Ascending aorta (tissue), 2 donors: Measurements from ENCODE around the gene BNC2. TPM values are rescaled to one million over a fixed set of nuclear protein-coding genes. Genes with fewer than 3 reads are reported as not detected.

ENCODE experiments used
- DNase-seq, 2 donors: peaks; one replicate each; pipeline ENCODE4 v3.0.0-alpha.2; 2019; ENCODE audit warnings: low spot score in 2 of 2
- H3K27ac ChIP-seq, 2 donors: fragments of 200-600 bp; sonication (generic); one replicate each; pipeline ENCODE4 v1.5.1; 2016 to 2017; ENCODE audit warnings: mild to moderate bottlenecking in 1 of 2
- H3K27me3 ChIP-seq: fragments of 200-600 bp; sonication (generic); one replicate; pipeline ENCODE4 v1.5.1; 2017
- H3K36me3 ChIP-seq, 2 donors: fragments of 200-600 bp; sonication (generic); one replicate each; pipeline ENCODE4 v1.5.1; 2016
- H3K4me1 ChIP-seq, 2 donors: fragments of 200-600 bp; sonication (generic); one replicate each; pipeline ENCODE4 v1.5.1; 2016 to 2017; ENCODE audit warnings: mild to moderate bottlenecking in 1 of 2
- H3K4me3 ChIP-seq, 2 donors: fragments of 200-600 bp; sonication (generic); one replicate each; pipeline ENCODE4 v1.5.1; 2016 to 2017; ENCODE audit warnings: mild to moderate bottlenecking in 1 of 2
- H3K9me3 ChIP-seq, 2 donors: fragments of 200-600 bp; sonication (generic); one replicate each; pipeline ENCODE4 v1.5.1; 2016
- intact Hi-C: fragments of 100-400 bp; cut with DNase I; formaldehyde crosslinking; loops from one replicate; pipeline ENCODE4 v1.15.1; 2023
- total RNA-seq: library from RNA; depleted of rRNA; stranded (reverse); fragments of >200 nt; gene quantifications from one replicate; pipeline ENCODE4 v1.1.0, GENCODE V29; 2016
- TF ChIP-seq, protein P1 (sequence below), 3 experiments: fragments of 200-600 bp in 2 of 3; fragments of 450-650 bp in 1 of 3; sonication (generic) in 2 of 3; IDR thresholded peaks; one replicate each; pipeline ENCODE4 v1.5.1; 2016 to 2019; ENCODE audit warnings: antibody characterized with exemption in 3 of 3, mild to moderate bottlenecking in 1 of 3, moderate library complexity in 1 of 3

The BNC2 gene
- total RNA-seq, 1 donor from 2014 or later, result 25.5 TPM

DNA sequence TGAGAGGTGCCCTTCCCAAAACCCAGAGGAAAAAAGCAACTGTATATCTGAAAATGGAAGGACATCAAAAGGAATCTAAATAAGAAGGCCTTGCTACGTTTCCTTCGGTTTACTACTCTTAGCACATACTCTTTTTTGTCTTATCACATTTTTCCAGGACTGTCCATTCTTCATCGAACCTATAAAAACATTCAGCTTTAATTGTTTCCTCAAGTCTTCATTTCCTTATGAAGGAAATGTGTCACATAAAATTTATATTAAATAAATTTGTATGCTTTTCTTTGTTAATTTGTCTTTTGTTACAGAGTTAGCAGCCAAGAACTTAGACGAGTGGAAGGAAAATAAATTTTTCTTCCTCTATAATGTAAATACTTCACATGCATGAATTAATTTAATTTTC lies 255.0 kb downstream of the BNC2 start:
- no peaks in the 10 kb centered on the region for H3K27me3 ChIP-seq
- TF ChIP-seq, protein P1, sequence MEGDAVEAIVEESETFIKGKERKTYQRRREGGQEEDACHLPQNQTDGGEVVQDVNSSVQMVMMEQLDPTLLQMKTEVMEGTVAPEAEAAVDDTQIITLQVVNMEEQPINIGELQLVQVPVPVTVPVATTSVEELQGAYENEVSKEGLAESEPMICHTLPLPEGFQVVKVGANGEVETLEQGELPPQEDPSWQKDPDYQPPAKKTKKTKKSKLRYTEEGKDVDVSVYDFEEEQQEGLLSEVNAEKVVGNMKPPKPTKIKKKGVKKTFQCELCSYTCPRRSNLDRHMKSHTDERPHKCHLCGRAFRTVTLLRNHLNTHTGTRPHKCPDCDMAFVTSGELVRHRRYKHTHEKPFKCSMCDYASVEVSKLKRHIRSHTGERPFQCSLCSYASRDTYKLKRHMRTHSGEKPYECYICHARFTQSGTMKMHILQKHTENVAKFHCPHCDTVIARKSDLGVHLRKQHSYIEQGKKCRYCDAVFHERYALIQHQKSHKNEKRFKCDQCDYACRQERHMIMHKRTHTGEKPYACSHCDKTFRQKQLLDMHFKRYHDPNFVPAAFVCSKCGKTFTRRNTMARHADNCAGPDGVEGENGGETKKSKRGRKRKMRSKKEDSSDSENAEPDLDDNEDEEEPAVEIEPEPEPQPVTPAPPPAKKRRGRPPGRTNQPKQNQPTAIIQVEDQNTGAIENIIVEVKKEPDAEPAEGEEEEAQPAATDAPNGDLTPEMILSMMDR (IDR thresholded peaks at IDR 0.05), result no peak
- no peak for DNase-seq
- intact Hi-C loops, result no loop called here
- H3K27ac ChIP-seq, result no peak overlapping the region
- no peaks in the 10 kb centered on the region for H3K36me3 ChIP-seq
- no peak overlapping the region for H3K4me3 ChIP-seq
- no peaks in the 10 kb centered on the region for H3K9me3 ChIP-seq
- H3K4me1 ChIP-seq, result peaks cover 0 to 12% of the 10 kb centered on the region in 2 donors

DNA sequence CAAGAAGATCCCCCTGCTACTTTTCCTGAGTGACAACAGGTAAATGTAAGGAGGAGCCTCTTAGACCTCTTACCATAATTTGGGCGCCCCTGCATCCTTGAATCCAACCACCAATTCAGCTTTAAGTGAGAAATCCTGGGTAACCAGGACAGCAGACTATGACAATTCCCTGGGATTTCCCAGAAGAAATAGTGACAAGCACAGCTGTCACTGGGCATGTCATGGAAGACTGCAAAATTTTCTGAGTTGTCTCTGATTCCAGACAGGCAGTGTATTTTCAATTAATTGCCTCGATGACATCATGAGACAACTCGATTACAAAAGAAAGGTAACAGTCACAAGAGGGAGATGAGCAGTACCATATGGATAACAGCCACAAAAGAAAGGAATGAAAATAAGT lies 256.9 kb downstream of the BNC2 start:
- DNase-seq, result no peak
- Histone ChIP-seq H3K27ac (no peak overlapping the region), H3K27me3 (no peaks in the 10 kb centered on the region), H3K4me3 (no peak overlapping the region), H3K9me3 (no peaks in the 10 kb centered on the region), H3K36me3 (no peaks in the 10 kb centered on the region), H3K4me1 (peaks cover 0 to under 1% of the 10 kb centered on the region in 2 donors)
- TF ChIP-seq, protein P1 (IDR thresholded peaks at IDR 0.05), result no peak
- intact Hi-C loops, result no loop called here

DNA sequence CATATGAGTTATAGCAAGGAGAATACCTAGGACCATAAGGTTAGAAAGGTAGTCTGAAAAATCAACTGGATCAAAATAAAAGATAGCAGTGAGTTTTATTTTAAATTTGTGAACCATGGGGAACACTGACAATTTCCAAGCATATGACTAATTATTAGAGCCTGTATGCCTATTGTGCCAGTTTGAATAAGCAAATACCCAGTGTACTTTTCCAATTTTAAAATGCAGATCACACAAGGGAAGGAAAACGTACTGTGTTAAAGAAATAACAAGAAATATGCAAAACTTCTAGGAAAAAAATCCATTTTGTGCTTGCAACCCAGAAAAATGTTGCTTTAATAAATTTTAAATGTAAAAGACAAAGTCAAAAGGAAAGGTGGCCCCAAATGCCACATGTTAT lies 257.4 kb downstream of the BNC2 start:
- no peaks in the 10 kb centered on the region for H3K4me1 ChIP-seq
- TF ChIP-seq, protein P1 (IDR thresholded peaks at IDR 0.05), result no peak
- no peak for DNase-seq

DNA sequence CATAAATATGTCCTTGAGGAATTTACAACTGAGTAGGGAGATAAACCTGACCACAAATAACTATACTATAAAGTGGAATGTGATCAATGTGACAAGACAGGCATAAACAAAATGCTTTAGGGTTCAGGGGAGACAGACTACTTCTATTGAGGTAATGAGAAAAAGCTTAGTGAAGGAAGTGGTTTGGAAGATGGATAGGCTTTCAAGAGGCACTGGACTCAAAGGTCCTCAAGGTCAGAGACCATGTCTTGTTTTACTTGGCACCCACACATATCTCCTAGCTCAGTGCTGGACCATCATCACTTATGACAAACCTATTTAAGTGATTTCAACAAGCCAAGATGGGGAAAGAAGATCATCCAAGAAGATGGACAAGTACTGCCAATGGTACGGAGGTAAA lies 257.8 kb downstream of the BNC2 start:
- TF ChIP-seq, protein P1 (IDR thresholded peaks at IDR 0.05), result no peak
- no peak for DNase-seq
- H3K4me3 ChIP-seq, result no peak overlapping the region
- H3K36me3 ChIP-seq, result no peaks in the 10 kb centered on the region
- no peaks in the 10 kb centered on the region for H3K27me3 ChIP-seq
- no peak overlapping the region for H3K27ac ChIP-seq
- intact Hi-C loops, result no loop called here
- H3K4me1 ChIP-seq, result no peaks in the 10 kb centered on the region
- H3K9me3 ChIP-seq, result no peaks in the 10 kb centered on the region

More for the DNA sequence above, 257.4 kb downstream of the BNC2 start:
- intact Hi-C loops, result no loop called here
- Histone ChIP-seq H3K27ac (no peak overlapping the region), H3K9me3 (no peaks in the 10 kb centered on the region), H3K27me3 (no peaks in the 10 kb centered on the region), H3K36me3 (no peaks in the 10 kb centered on the region), H3K4me3 (no peak overlapping the region)

DNA sequence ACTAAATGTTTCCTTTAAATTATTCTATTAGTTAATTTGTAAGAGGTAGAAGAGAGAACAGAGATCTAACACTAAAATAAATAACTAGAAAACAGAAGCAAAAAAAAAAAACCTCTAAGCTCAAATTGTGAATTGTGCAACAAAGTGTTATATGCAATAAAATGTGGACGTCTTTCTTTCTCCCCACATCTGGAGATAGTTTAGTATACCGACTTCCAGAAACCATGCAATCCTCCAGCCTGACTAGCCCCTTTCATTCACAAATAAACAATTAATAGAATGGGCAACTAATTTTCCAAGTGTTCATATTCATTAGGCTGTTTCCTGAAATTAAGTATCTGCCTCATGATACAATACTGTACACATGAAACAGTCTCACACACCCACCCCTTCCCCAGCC lies 258.5 kb downstream of the BNC2 start:
- TF ChIP-seq, protein P1 (IDR thresholded peaks at IDR 0.05), result no peak

DNA sequence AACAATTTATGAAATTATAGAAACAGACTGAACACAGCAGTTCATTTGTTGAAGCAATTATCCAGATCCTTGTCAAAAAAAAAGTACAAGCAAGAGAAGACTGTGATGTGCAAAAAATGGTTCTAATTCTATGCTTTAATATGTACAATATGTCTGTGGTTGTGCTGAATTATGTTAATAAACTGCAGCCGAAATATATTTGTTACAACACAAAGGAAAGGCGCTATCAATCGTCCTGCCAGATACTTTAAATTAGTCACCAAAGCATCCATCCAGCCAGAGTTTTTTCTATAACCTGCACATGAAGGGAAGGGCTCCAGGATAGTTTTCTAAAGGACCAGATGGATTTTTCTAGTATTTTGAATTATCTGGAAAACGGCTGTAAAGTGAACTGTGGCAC lies 259.5 kb downstream of the BNC2 start:
- intact Hi-C loops, result no loop called here
- Histone ChIP-seq H3K27me3 (no peaks in the 10 kb centered on the region), H3K36me3 (no peaks in the 10 kb centered on the region), H3K4me1 (no peaks in the 10 kb centered on the region), H3K9me3 (no peaks in the 10 kb centered on the region), H3K27ac (no peak overlapping the region), H3K4me3 (no peak overlapping the region)
- no peak for DNase-seq
- TF ChIP-seq, protein P1 (IDR thresholded peaks at IDR 0.05), result no peak

More for the DNA sequence above, 258.5 kb downstream of the BNC2 start:
- no peaks in the 10 kb centered on the region for H3K9me3 ChIP-seq
- H3K4me1 ChIP-seq, result no peaks in the 10 kb centered on the region
- H3K27ac ChIP-seq, result no peak overlapping the region
- intact Hi-C loops, result no loop called here
- no peaks in the 10 kb centered on the region for H3K27me3 ChIP-seq
- H3K4me3 ChIP-seq, result no peak overlapping the region
- DNase-seq, result no peak
- no peaks in the 10 kb centered on the region for H3K36me3 ChIP-seq
